GM21723 (cell line): ENCODE data around the gene GAMT.
"Not testable (repeated sequence)": the region's sequence is repeated elsewhere in the genome, so short reads cannot be mapped to it uniquely, and the experiment has no call there.

Source experiments
- ATAC-seq: cut with Tn5 transposase; IDR thresholded peaks from one replicate; pipeline ENCODE4 v1.9.1; 2021; ENCODE audit warnings: mild to moderate bottlenecking, moderate library complexity; ENCODE audit not compliant: unreplicated experiment

Gene GAMT

DNA sequence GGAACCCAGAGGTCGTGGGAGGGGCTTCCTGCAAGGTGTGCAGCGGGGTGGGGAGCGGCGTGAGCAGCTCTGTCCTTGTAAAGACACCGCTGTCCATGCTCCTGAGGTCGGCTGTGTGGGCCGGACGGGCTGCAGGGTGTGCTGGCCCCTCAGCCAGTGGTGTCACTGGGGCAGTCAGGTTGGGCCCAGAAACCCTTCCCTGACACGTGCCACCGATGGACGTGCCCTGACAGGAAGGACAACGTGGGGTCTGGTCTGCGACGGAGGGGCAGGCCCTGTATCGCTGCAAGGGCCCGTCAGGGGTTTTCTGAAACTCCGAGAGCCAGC is 32.7 kb upstream of the GAMT start:
- no peak for ATAC-seq

DNA sequence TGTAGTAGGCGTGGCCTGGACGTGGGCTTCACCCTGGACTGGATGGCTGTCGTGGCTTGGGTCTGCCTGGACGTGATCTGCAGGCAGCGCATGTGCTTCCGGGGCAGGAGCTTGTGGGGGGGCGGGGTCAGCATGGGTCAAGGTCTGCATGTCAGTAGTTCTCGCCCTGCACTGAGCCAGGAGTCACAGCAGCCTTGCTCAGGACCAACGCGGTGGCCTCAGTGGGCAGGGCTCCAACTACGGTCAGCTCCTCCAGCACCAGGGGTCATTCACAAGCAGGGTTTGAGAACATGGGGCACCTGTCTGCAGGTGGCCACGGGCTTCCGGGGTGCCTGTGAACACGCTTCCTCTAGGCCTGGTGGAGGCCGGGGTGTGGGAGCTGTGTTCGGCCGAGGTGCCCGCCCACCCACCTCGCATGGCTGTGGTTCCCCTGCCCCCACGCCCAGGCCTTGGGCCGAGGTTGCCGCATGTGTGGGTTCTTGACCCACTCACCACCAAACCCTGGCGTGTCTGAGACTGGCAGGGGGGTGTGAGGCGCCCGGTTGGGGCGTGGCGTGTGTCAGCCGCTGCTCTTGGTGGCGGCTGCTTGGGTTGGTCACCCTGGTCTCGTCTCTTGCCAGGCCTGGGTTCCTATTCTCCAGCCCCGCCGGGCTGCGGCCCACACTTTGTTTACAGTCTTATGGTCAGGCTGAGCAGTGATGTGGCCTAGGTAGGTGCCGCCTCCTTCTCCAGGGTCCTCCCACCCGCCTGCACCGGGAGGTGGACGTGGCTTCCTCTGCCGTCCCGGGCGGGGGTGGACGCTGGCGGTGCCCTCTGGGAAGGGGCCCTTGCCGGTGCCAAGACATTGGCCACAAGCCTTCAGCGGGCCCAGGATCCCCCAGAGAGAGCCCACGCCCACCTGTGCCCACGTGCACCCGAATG is 32.0 kb upstream of the GAMT start:
- no peak for ATAC-seq

DNA sequence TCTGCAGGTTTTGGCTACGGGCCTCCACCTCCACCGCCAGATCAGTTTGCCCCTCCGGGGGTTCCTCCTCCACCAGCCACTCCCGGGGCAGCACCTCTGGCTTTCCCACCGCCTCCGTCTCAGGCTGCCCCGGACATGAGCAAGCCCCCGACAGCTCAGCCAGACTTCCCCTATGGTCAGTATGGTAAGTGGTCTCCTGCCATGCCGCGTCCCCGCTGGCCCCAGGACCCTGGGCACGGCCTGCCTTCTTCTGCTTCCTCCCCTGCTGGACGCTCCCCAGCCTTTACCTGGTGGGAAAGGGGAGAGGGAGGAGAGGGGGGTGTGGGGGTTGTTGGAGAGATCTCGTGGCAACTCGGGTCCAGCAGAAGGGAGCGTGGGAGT is 31.2 kb upstream of the GAMT start:
- no peak for ATAC-seq

DNA sequence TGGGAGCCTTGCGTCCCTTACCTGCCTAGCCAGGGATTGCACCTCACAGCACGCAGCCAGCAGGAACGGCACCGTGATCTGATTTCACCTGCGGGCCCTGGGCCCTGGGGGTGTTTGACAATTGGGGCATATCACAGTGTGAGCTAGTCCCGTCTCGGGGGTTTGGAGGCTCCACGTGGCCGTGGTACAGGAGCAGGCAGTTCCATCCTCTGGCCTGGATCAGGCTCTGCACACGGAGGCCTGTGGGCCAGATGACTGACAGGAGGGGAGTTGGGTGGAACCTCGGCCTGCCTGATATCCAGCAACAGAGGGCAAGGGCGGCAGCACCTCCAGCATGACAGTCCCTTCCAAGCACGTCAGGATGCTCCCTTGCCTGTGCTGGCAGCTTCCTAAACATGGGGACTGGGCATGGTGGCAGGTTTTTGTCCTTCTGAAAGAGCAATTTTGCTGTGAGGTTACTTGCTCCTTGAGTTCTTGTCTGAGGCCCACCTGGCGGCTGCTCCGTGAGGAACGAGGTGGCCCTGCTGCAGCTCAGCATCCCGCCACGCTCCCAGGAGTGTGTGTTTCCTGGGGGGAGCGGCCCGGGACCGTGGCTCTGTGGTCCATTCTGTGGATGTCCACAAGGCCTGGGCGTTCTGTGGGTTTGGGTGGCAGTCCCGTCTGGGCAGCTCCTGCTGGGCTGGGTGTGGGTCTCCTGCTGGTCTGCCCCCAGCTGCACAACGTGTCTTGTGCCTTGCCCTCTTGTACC is 30.6 kb upstream of the GAMT start:
- ATAC-seq, result no peak

DNA sequence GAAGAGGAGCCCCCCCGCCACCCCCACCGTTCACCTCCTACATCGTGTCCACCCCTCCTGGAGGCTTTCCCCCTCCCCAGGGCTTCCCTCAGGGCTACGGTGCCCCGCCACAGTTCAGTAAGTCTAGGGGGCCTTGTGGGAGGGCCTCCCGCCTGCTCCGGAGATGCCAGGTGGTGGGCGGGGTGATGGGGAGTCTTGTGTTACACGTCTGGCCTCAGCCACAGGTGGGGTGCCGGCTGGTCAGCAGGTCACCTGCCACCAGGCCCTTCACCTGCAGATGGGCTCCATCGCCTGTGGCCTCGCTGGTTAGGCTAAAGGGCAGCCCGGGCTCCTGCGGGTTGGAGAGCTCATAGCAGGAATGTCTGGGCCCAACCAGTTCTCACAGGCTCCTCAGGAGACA is 28.9 kb upstream of the GAMT start:
- no peak for ATAC-seq

DNA sequence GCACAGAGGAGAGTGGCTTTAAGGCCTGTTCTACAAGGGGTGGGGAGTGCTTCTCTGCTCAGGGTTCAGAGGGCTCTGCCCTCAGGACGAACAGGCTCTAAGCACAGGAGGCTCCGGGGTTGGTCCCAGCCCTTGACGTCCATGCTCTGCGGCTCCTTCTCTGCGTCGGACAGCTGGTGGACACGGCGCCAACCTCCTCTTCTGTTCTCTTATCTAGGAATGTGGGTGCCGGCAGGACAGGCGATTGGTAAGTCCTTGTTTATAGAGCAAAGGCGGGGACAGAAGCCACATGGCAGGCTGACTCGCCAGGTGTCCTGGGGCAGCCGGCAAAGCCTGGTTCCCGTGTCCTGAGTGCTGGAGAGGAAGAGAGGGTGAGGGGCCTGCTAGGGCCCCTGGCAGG is 28.4 kb upstream of the GAMT start:
- no peak for ATAC-seq

DNA sequence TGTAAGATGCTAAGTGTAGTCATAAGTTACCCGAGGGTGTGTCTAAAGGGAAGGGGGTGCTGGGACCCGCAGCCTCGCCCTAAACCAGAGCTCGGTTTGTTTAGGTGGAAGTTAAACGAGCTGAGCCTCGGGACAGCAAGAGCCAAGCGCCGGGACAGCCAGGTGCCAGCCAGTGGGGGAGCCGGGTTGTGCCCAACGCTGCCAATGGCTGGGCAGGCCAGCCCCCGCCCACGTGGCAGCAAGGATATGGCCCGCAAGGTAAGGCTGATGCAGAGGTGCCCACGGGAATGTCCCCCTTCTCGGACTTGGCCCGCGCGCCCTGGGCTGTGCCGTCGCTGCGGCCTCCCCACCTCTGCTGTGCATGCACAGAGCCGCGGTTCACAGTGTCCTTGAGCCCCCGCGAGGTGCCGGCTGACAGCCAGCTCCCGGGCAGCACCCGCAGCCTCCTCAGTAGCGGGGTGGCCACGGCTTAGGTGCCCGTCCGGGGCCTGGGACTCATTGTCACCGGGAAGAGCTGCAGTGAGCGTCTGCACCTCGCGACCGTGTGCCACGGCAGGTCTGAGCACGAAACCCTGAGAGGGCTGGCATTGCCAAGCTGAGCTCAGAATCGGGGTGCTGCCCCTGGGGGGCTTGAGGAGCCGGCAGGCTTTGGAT is 27.5 kb upstream of the GAMT start:
- no peak for ATAC-seq

DNA sequence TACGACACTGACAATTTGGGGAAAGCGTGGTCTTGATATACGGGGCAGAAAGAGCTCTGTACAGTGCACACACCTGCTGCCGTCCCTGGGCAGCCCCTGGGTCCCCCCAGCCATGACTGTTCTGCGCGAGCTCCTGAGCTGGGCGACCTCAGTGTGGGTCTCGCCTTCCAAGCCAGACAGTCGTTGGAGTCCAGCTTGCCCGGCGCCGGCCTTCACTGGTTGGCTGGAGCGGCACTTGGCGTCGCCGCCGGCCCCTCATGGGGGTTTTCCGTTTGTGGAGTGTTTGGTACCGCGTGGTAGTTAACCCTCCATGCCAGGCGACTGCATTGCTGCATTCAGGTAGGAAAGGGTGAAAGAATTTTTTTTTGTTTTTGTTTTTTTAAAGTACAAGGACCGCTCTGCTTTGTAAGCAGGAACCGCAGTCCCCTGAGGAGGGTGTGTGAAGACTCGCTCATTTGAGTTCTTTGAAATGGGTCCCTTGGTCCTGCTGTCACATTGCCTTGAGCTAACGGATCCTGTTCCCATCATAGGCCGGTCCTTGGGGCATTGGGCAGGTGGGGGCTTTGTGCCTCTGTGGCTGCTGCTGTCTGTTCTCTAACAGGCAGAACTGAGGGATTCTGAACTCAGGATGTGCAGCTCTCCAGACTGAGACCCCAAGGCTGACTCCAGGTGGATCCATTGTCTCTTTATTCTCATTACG is 26.0 kb upstream of the GAMT start:
- ATAC-seq, result no peak

DNA sequence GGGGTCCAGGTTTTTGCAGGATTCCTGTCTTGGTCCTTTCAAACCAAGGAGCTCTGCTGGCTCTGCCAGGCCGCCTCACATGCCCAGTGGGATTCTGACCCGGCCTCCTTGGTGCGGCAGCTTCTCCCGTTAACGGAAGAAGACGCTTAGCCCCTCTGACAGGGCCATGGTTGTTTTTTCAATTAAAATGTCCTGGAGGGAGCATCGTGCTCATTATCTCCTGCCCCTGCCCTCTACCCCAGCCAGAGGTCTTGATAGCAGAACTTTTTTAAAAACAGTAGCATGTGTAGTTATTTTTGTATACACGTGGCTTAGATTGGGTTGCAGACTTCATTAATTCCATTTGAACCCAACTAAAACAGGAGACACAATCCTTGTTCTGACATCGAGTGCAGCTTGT is 25.4 kb upstream of the GAMT start:
- ATAC-seq, result no peak

DNA sequence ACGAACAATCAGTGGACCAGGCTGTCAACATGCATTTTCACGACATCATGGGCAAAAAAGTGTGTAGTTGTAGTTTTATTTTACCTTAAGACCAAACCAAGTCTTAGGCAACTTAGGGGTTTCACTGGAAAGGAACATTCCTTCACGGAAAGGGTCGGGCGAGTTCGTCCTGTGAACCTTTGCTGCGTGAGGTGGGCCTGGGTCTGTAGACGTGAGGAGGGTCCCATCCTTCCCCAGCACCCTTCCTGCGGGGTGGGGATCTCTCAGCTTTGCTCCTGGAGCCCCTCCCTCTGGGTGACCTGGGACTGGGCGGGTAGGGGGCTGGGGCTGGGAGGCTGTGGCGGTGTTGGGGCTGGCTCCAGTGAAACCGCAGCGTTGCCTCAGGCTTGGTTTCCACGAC is 24.6 kb upstream of the GAMT start:
- no peak for ATAC-seq

DNA sequence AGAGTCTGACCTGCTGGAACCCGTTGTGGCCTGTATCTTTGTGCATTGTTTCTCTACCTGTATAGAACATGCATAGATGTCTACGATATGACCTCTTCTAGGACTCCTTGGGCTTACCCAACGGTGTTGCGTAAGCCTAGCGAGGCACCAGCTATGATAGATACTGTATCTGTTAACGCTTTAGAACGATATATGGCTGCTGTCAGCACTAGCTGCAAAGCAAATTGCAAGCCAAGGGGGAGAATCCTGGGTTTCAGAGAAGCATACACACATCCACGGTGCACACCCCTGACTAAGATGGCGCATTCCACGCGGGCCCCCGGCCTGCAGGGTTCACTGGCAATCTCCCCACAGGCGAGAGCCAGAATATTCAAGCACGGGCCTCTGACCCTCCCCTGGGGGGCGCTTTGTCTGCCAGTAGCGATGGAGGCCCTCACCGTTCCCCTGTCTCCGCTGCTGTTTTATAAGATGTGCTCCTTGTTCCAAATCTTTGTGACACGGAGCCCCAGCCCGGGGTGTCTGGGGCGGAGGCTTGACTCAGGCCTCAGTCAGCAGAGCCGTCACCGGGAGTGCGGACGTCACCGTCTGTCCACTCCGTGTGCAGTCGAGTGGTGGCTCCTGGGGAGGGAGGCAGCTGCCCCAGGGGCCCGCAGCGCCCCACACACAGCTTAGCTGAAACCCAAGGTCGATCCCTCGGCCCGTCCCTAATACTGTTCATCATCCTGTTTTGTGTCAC is 23.9 kb upstream of the GAMT start:
- ATAC-seq, result no peak

DNA sequence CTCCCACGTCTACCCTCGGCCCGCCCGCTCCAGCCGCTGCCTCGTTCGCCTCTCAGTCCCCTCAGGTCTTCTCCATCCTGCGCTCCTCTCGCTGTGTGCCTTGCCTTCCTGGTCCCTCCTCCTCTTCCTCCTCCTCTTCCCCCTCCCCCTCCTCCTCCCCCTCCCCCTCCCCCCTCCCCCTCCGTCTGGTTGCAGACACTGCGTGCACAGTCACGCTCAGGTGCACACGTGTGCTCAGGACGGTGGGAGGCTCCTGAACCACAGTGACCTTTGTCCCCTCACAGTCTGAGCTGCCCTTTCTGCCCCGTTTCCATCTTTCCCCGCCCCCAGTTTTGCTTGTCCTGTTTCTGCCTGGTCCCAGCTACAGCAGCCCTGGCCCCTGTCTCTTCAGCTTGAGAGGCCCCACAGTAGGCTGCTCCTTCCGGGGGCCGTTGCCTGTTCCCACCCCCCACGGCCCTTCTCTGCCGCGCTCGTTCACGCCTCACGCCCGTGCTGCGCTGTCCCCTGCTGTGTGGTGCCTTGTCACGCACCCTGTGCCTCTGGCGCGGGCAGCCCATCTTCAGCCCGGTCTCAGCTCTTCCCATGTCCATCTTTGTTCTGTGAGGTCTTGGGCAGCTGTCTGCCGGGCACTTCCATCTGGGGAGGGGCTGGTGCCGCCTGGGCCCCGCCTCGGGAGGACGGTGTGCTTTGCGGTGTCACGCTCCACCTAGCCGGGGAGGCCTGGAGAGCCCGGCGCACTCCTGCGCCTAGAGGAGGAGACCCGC is 23.0 kb upstream of the GAMT start:
- ATAC-seq, result no peak

DNA sequence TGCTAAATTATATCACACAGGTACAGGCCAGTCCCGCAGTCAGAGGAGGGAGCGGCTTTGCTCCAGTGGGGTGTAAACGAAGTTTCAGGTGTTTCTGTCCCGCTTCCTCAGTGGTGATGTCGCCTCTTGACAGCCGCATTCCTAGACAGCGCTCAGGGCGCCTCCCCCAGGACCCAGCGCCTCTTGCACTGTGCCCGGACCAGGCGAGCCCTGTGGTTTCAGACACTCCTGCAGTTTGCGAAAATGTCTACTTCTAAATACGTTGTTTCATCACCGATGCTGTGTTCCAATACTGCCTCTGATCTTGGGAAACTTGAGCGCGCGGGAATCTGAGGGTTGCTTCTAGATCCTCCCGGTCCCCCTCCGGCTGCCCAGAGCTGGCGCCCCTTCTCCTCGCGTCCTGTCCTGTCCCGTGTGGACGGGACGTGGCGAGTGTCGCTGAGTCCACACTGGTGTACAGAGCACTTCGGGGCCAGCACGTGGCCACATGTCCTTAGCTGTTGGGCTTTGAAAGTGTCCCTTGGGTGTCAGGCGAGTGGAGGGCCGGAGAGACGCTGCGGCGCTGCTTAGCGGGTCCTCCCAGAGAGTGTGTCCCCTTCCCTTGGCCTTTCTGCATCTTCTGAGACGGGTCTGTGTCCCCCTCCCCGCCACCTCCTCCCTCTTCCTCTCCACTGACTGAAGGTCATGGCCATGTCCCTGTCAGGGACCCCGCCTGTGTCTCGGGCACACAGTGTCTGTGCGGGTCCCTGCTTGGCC is 22.3 kb upstream of the GAMT start:
- no peak for ATAC-seq

DNA sequence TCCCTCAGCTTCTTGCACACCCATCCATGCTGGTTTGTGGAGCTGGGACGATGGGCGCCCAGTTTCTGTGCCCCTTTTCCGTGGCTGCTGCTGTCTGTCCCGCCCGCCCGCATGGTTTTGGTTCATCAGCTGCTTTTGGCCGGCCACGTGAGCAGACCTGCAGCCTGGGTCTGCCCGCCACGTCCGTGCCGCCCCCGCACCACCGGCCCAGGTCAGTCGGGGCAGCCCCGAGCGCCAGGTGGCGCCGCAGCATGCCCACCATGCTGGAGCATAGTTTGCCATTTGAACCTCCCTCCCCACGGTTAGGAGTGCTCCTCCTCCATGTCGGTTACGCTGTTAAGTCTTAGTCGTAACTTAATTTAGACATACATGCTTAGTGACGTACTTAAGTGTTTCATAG is 21.6 kb upstream of the GAMT start:
- no peak for ATAC-seq

DNA sequence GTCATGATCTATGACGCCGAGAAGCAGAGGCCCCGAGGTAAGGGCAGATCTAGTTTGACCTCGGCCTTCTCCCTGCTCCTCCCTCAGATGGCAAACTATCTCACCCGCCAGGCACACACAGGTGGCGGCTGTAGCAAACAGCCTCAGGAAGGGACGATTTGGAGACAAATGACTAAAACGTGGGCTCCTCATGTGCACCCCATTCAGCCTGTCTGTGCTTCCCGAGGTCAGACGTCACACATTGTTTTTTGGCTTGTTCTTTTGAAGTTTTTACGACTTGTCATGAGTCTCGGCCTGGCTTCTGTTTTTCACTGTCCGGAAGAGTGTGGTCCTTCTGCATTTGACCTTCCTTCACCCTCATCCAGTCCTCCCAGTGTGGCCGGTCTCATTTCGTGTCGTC is 21.0 kb upstream of the GAMT start:
- no peak for ATAC-seq

DNA sequence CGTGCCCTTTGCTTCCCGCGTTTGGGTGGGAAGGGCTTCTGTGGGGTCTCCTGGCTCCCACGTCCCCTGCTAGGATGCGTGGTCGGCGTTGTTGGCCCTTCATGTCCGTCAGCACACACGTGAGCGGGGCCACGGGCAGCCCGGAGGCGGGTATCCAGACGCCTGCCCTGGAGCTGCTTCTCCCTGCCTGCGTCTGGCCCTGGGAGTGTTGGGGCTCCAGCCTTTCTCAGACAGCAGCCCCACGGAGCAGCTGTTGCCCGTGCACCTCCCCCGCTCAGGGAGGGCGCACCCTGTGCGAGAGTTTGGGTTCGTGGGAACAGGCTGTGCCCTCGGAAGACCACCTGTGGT is 20.6 kb upstream of the GAMT start:
- ATAC-seq, result no peak

DNA sequence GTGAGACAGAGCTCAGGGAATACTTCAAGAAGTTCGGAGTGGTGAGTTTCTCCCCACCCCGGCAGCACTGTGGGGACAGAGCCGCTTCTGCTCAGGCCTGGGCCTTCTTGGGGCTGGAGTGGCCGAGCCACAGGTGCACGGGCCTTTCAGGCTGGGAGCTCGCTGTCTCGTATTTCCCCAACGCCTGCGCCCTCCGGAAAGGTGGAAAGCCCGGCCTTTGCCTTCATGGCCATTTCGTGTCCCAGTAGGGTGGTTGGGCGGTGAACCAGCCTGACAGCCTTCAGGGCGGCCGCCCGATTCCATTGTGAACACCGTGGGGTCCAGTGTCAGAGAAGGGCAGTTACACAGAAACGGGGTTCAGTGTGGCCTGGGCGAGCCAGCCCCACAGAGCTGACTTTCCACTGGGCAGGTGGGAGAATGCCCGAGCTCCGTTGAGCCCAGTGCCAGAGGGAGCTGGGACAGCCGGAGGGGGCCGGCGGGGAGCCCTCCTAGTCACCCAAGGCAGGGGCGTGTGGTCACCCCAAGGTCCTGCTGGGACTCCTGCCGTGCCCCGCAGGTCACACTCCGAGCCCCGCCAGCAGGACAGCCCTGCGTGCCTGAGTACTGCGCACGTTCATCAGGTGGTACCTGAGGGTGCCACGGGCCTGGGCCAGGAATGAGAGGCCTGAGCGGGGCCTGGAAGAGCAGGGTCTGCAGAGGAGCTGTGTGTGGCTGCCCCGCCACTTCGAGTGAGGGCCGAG is 20.0 kb upstream of the GAMT start:
- no peak for ATAC-seq

DNA sequence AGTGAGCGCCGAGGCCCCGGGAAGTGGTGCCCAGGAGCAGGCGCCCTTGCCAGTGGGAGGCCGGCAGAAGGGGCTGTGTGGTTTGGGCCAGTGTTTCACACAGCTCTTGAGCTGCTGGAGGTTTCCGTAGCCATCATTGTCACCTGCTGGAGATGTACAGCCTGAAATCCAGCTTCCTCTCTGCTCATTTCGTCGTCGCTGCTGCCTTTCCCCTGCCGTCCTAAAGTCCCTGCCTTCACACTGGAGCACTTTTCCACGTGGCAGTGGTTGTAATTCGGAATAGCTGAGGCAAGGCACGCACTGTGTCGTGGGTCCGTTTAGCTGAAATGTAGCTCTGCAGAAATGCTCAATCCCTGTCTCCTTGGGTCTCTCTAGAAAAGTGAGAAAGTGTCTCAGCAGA is 19.2 kb upstream of the GAMT start:
- ATAC-seq, result no peak

DNA sequence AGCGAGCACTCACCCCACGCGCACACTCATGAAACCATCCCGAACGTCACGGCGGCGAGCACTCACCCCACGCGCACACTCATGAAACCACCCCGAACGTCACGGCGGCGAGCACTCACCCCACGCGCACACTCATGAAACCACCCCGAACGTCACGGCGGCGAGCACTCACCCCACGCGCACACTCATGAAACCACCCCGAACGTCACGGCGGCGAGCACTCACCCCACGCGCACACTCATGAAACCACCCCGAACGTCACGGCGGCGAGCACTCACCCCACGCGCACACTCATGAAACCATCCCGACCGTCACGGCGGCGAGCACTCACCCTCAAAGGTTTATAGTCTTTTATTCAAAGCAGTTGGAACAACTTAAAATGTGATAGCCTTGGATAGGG is 18.7 kb upstream of the GAMT start:
- not testable (repeated sequence) for ATAC-seq
